ENCODE data around the gene ZBTB8A. TPM values are rescaled to one million over a fixed set of nuclear protein-coding genes. Genes with fewer than 3 reads are reported as not detected.
"Not testable (repeated sequence)": the region's sequence is repeated elsewhere in the genome, so short reads cannot be mapped to it uniquely, and the experiment has no call there.

The ZBTB8A gene
- total RNA-seq, 2 experiments from 2014 or later: 0.16 TPM; not detected in 1

DNA sequence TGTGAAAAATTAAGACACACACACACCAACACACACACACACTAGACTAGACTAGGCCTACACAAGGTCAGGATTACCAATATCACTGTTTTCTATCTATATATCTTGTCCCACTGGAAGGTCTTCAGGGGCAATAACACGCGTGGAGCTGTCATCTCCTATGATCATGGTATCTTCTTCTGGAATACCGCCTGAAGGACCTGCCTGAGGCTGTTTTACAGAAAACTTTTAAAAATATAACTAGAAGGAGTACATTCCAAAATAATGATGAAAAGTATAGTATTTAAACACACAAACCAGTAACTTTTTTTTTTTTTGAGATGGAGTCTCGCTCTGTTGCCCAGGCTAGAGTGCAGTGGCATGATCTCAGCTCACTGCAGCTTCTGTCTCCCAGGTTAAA lies 20.3 kb upstream of the ZBTB8A start:
- Mint-ChIP-seq H3K36me3 (ENCODE audit: low read depth) (no peaks in the 10 kb centered on the region), H3K27me3 (peaks cover 6% of the 10 kb centered on the region), H3K9me3 (no peaks in the 10 kb centered on the region), H3K4me1 (ENCODE audit: low read depth) (peaks cover 2% of the 10 kb centered on the region), H3K4me3 (no peak overlapping the region), H3K27ac (no peak overlapping the region)
- ATAC-seq (no peak), DNase-seq (no peak)
- TF ChIP-seq CTCF (IDR thresholded peaks at IDR 0.05): no peak
- CTCF ChIA-PET: interaction anchor here (1.1 to 3.6 kb wide), 8 partner anchors 11 to 255 kb away, joined by 3 to 33 read pairs (median 7); no protein-coding TSS in a partner anchor
- POLR2A ChIA-PET: no interaction called here
- intact Hi-C loops (cut with micrococcal nuclease): no loop called here

DNA sequence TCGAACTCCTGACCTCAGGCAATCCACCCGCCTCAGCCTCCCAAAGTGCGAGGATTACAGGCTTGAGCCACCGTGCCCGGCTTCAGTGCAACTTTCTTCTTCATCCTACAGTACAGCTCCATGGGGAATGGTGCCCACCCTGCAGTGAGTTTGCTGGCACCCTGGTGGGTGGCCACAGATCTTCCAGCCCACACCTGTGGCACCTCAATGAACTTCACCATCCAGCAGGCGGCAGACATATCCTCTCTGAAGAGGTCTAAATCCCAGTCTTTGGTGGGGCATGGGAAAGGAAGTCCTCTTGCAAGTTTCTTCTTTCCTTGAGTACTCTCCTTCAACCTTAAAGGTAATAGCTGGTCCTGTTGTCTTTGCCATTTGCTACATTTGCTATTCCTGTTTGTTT lies 18.1 kb upstream of the ZBTB8A start:
- CTCF ChIA-PET: interaction anchor here (0.8 to 3.6 kb wide), 27 partner anchors 10 to 354 kb away, joined by 3 to 33 read pairs (median 4); partner anchors contain the start of genes BSDC1, RBBP4, ZBTB8A and ZBTB8OS
- no peak for TF ChIP-seq CTCF (IDR thresholded peaks at IDR 0.05)

GRCh38 chr1:32525053-32525452 lies 14.2 kb upstream of the ZBTB8A start:
- intact Hi-C loops (cut with micrococcal nuclease): no loop called here
- TF ChIP-seq CTCF (IDR thresholded peaks at IDR 0.05): no peak
- ATAC-seq: no peak
- H3K36me3 Mint-ChIP-seq (ENCODE audit: low read depth): no peaks in the 10 kb centered on the region
- no peak overlapping the region for H3K27ac Mint-ChIP-seq
- peaks cover 2% of the 10 kb centered on the region for H3K4me1 Mint-ChIP-seq (ENCODE audit: low read depth)
- H3K27me3 Mint-ChIP-seq: peaks cover 5% of the 10 kb centered on the region
- H3K4me3 Mint-ChIP-seq: no peak overlapping the region
- CTCF ChIA-PET: interaction anchor here (2.2 kb wide), 1 partner anchor 10 kb away, joined by 7 read pairs; no protein-coding TSS in a partner anchor
- DNase-seq: no peak
- H3K9me3 Mint-ChIP-seq: no peaks in the 10 kb centered on the region
- POLR2A ChIA-PET: interaction anchor here (1.0 kb wide), 1 partner anchor 16 kb away, joined by 3 read pairs; no protein-coding TSS in a partner anchor

More for the DNA sequence above, 18.1 kb upstream of the ZBTB8A start:
- Mint-ChIP-seq H3K4me1 (ENCODE audit: low read depth) (peaks cover 2% of the 10 kb centered on the region), H3K27me3 (peaks cover 5% of the 10 kb centered on the region), H3K9me3 (no peaks in the 10 kb centered on the region), H3K36me3 (ENCODE audit: low read depth) (no peaks in the 10 kb centered on the region), H3K27ac (no peak overlapping the region), H3K4me3 (peak overlapping the region; percentile 67)
- POLR2A ChIA-PET: interaction anchor here (1.5 kb wide), 1 partner anchor 18 kb away, joined by 7 read pairs; the partner anchor contains the start of gene ZBTB8A
- no peak for DNase-seq
- ATAC-seq: no peak
- intact Hi-C loops (cut with micrococcal nuclease): no loop called here

DNA sequence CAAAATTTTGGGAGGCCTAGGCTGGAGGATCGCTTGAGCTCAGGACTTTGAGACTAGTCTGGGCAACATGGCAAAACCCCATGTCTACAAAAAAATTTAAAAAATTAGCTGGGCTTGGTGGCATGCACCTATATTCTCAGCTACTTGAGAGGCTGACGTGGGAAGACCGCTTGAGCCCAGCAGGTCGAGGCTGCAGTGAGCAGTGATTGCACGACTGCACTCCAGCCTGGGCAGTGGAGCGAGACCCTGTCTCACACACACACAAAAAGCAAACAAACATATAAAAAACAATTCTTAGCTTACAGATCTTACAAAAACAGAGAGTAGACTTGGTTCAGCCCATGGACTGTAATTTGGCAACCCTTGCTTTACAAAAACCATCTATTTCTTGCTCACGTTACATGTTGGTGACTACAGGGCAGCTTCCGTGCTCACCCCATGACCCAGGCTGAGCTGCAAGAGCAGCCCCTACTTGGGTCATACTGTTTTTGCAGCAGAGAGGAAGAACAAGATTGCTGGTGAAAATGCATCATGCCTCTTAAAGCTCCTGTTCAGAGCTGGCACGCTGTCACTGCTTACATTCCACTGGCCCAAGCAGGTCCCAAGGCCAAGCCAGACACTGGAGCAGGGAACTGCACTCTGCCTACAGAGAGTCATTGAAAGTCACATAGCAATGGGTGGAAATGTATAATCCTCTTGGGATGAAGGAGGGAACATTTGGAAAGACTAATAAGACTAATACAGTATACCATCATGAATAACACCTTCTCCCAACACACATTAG lies 13.4 kb upstream of the ZBTB8A start:
- intact Hi-C loops (cut with micrococcal nuclease): no loop called here

GRCh38 chr1:32528550-32528949 lies 10.7 kb upstream of the ZBTB8A start:
- ATAC-seq; H3K27ac Mint-ChIP-seq; DNase-seq; intact Hi-C loops (cut with micrococcal nuclease); H3K9me3 Mint-ChIP-seq; H3K4me3 Mint-ChIP-seq; H3K4me1 Mint-ChIP-seq (ENCODE audit: low read depth); CTCF ChIA-PET; H3K36me3 Mint-ChIP-seq (ENCODE audit: low read depth); H3K27me3 Mint-ChIP-seq; POLR2A ChIA-PET: not testable (repeated sequence)

More for the DNA sequence above, 13.4 kb upstream of the ZBTB8A start:
- no peaks in the 10 kb centered on the region for H3K9me3 Mint-ChIP-seq
- no peak for ATAC-seq
- peaks cover 5% of the 10 kb centered on the region for H3K27me3 Mint-ChIP-seq
- no peak for TF ChIP-seq CTCF (IDR thresholded peaks at IDR 0.05)
- peaks cover 2% of the 10 kb centered on the region for H3K4me1 Mint-ChIP-seq (ENCODE audit: low read depth)
- H3K36me3 Mint-ChIP-seq (ENCODE audit: low read depth): no peaks in the 10 kb centered on the region
- CTCF ChIA-PET: interaction anchor here (2.2 kb wide), 1 partner anchor 10 kb away, joined by 7 read pairs; no protein-coding TSS in a partner anchor
- POLR2A ChIA-PET: interaction anchor here (1.0 kb wide), 1 partner anchor 16 kb away, joined by 3 read pairs; no protein-coding TSS in a partner anchor
- H3K4me3 Mint-ChIP-seq: no peak overlapping the region
- no peak overlapping the region for H3K27ac Mint-ChIP-seq
- DNase-seq: no peak

Measured in activated CD8-positive, alpha-beta T cell treated with anti-CD3 and anti-CD28 coated beads for 36 hours (primary cell).